Measurements from ENCODE around the gene CRYBG1.

The CRYBG1 gene

GRCh38 chr6:106617857-106618256 is 257.3 kb downstream of the CRYBG1 start:
- no peak for DNase-seq (ENCODE audit: low spot score)
- in situ Hi-C loops (cut with MboI; ENCODE audit: low pct_unique_long_range_greater_than_20kb, low sequenced_read_pairs, unreplicated experiment) = no loop called here
- no peak for TF ChIP-seq CTCF (IDR thresholded peaks at IDR 0.05; ENCODE audit: extremely low read depth, insufficient read depth, missing control alignments)

- DNase-seq (ENCODE audit: low spot score) = no peak
- in situ Hi-C loops (cut with MboI; ENCODE audit: low pct_unique_long_range_greater_than_20kb, low sequenced_read_pairs, unreplicated experiment) = no loop called here
- no peak for TF ChIP-seq CTCF (IDR thresholded peaks at IDR 0.05; ENCODE audit: extremely low read depth, insufficient read depth, missing control alignments)
These were observed 257.8 kb downstream of the CRYBG1 start for GRCh38 chr6:106618324-106618723.

GRCh38 chr6:106619223-106619622 is 258.7 kb downstream of the CRYBG1 start:
- no peak for TF ChIP-seq CTCF (IDR thresholded peaks at IDR 0.05; ENCODE audit: extremely low read depth, insufficient read depth, missing control alignments)
- in situ Hi-C loops (cut with MboI; ENCODE audit: low pct_unique_long_range_greater_than_20kb, low sequenced_read_pairs, unreplicated experiment) = no loop called here
- DNase-seq (ENCODE audit: low spot score) = no peak

DNA sequence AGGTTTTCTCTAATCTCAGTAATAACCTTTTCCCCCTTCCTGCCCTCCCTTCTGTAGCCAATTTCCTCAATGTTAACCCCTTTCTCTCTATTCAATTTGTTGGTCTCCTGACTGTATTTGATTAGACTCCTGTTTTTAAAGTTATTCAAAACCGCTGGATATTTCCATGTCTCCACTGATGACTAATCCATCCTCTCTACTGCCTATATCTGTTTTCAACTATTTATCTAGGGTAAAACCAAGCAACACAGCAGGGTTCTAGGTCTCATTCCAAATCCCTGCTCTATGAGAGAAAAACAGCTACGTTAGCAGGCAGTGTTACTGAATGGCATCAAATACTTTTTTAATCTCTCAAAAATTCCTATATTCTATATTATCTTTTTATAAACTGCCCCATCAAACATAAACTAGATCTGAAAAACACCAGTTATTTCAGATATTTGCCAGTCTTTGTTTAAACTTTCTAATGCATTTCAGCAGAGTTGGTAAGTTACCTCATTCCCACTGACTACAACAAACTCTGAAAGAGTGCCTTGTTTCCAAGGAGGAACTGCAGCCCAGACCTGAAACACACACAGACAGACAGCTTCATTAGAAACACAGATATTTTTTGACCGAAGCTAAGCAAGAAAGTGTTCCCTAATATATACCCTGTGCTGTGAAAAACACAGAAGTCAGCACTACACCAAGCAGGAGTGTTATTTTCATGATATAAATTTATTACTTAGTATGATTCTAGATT is 260.6 kb downstream of the CRYBG1 start:
- no peak for DNase-seq (ENCODE audit: low spot score)
- no peak for TF ChIP-seq CTCF (IDR thresholded peaks at IDR 0.05; ENCODE audit: extremely low read depth, insufficient read depth, missing control alignments)
- in situ Hi-C loops (cut with MboI; ENCODE audit: low pct_unique_long_range_greater_than_20kb, low sequenced_read_pairs, unreplicated experiment) = no loop called here

Data from GM13977 (cell line).